ENCODE data around the gene ITGB1BP2.
"Not testable (repeated sequence)": the region's sequence is repeated elsewhere in the genome, so short reads cannot be mapped to it uniquely, and the experiment has no call there.

ITGB1BP2 gene

GRCh38 chrX:71302461-71303213 is 1.1 kb downstream of the ITGB1BP2 start:
- no peak for DNase-seq (ENCODE audit: low read depth)

GRCh38 chrX:71304561-71304960 is 3.0 kb downstream of the ITGB1BP2 start:
- DNase-seq (ENCODE audit: low read depth): no peak

- no peak for DNase-seq (ENCODE audit: low read depth)
Measured at GRCh38 chrX:71315917-71316316, 14.4 kb downstream of the ITGB1BP2 start.

GRCh38 chrX:71316959-71317358 is 15.4 kb downstream of the ITGB1BP2 start:
- DNase-seq (ENCODE audit: low read depth): not testable (repeated sequence)

DNA sequence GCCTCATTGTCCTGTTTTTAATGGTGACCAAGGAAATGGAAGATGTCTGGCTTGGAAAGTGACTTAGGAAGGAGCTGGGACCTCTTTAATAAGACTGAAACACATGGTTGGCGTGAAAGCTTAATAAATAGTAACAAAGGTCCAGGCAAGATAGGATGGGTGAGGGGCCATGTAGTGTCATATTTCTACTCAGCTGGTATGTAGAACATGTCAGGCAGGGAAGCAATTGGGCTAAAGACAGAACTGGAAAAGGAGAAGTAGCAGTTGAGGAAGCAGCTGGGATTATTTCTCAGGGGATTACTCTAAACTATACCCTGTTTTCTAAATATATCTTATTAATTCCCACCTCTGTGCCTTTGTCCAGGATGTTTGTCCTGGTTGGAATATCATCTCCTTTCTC is 18.6 kb downstream of the ITGB1BP2 start:
- no peak for DNase-seq (ENCODE audit: low read depth)

DNA sequence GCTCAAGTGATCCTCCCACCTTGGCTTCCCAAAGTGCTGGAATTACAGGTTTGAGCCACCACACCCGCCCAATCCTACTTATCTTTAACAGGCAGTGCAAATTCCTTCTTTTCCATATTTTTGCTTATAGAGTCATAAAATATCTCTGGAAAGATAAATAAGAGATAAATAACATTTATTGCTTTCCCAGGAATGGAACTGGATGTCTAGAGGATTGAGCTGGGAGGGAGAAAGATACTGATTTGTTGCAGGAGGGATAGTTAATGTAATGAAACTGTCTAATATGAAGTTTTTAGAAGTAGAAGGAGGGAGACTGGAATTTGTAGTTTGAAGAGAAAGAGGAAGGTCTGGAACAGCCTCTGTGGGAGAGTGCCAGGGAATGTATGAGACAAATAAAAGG is 20.2 kb downstream of the ITGB1BP2 start:
- no peak for DNase-seq (ENCODE audit: low read depth)

GRCh38 chrX:71324452-71324851 is 22.9 kb downstream of the ITGB1BP2 start:
- DNase-seq (ENCODE audit: low read depth): not testable (repeated sequence)

DNA sequence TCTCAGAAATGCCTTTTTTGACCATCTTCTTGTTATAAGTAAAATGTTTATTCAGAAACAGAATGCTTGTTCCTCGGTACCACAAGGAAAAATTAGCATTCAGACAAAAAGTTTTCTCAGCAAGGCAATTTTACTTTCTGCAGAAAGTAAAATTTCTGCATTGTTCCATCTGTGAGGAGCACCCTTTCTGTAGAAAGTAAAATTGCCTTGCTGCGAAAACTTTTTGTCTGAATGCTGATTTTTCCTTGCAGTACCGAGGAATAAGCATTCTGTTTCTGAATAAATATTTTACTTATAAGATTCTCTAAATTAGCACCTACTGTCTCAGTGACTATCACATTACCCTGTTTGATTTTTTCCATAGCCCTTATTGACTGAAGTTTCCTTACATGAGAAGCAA is 24.8 kb downstream of the ITGB1BP2 start:
- no peak for DNase-seq (ENCODE audit: low read depth)

- not testable (repeated sequence) for DNase-seq (ENCODE audit: low read depth)
Measured at GRCh38 chrX:71349151-71349665, 47.7 kb downstream of the ITGB1BP2 start.

DNA sequence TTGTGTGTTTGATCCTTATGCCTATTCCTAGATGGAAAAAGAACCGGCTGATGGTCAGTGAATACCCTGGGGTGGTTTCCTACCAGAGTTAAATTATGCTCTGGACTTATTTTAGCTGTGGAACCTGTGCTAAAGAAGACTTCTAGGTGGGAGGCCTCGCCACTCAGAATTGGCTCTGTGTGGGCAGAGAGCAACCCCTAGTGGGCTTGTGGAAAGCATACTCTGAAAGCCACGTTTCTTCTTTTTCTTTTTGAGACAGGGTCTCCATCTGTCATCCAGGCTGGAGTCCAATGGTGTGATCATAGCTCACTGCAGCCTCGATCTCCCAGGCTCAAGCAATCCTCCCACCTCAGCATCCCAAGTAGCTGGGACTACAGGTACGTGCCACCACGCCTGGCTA is 48.3 kb downstream of the ITGB1BP2 start:
- DNase-seq (ENCODE audit: low read depth): not testable (repeated sequence)

DNA sequence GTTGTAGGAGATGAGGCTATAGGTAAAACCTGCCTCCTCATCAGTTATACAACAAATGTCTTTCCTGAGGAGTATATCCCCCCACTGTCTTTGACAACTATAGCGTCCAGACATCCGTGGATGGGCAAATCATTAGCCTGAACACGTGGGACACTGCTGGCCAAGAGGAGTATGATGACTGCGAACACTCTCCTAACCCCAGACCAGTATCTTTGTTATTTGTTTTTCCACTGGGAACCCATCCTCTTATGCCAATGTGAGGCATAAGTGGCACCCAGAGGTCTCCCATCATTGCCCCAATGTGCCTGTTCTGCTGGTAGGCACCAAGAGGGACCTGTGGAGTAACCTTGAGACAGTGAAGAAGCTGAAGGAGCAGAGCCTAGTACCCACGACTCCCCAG is 50.9 kb downstream of the ITGB1BP2 start:
- DNase-seq (ENCODE audit: low read depth): not testable (repeated sequence)
